Muscle of leg (tissue), 11 donors: Measurements from ENCODE around the gene SLC16A12. TPM values are rescaled to one million over a fixed set of nuclear protein-coding genes. Genes with fewer than 3 reads are reported as not detected.

ENCODE experiments used
- DNase-seq: peaks from one replicate; pipeline ENCODE4 v3.0.0; 2013
- H3K27ac ChIP-seq: one replicate; pipeline ENCODE4 v1.5.1; 2013; ENCODE audit warnings: mild to moderate bottlenecking, low read length, control low read depth
- H3K27me3 ChIP-seq: one replicate; pipeline ENCODE4 v1.6.1; 2013; ENCODE audit warnings: low read length; ENCODE audit not compliant: control insufficient read depth, insufficient read depth
- H3K36me3 ChIP-seq: one replicate; pipeline ENCODE4 v1.6.1; 2013; ENCODE audit warnings: low read length; ENCODE audit not compliant: control insufficient read depth, insufficient read depth
- H3K4me1 ChIP-seq: one replicate; pipeline ENCODE4 v1.6.1; 2013; ENCODE audit warnings: low read length; ENCODE audit not compliant: control insufficient read depth, insufficient read depth
- H3K4me3 ChIP-seq: one replicate; pipeline ENCODE4 v1.5.1; 2013; ENCODE audit warnings: low read length, control low read depth
- H3K9me3 ChIP-seq: replicated peaks from 2 replicates; pipeline ENCODE4 v1.6.1; 2013; ENCODE audit warnings: low read depth, low read length; ENCODE audit not compliant: control insufficient read depth
- WGBS: methylation state at CpG from one replicate; pipeline ENCODE4 v1.1.5; 2013; ENCODE audit warnings: missing lambda C conversion rate; ENCODE audit not compliant: insufficient coverage; 5-methylcytosine and 5-hydroxymethylcytosine counted together
- polyA plus RNA-seq, 8 donors: library from polyadenylated mRNA; unstranded; fragments of 120-200 nt; gene quantifications; one replicate each; pipeline versions ENCODE4 v1.2.1 to v1.2.3, GENCODE V29; 2013; ENCODE audit warnings: inconsistent platforms in 1 of 8, low replicate concordance in 1 of 8; ENCODE audit not compliant: insufficient read length in 8 of 8, insufficient read depth in 1 of 8
- total RNA-seq: library from RNA; stranded (reverse); fragments of 120-200 nt; gene quantifications from one replicate; pipeline ENCODE4 v1.2.4, GENCODE V29; 2013

The SLC16A12 gene
- total and polyA plus RNA-seq, 9 donors: 0.67 to 2.3 (median 1.5) TPM

DNA sequence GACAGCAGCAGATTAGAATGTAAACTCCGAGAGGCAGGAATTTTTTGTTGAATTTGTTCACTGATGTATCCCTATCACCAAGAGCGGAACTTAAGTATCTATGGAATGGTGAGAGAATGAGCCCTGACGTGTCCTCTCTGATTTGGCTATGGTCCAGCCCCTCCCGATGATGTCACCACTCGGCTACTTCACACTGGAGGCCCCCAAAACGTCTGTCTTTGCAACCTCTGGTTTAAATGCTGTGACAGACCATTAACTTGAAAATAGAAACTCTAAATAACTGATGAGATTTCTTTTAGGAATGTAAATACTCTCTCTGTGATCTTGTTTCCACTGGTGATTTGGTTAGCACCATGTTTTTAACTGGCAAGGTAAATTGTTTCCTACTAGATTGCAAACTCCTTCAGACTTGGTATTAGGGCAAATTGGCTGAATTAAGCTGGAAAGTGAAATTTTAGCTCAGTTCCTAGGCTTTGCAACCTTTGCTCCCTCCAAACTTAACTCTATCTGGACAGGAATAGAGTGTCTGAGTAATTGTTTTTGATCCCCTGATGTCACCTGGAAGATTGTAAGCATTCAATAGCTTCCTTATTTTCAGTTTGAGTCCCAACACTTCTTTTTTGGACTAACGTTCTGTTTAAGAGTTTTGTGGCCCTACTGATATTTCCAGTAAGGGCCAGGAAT, 19.1 kb downstream of the SLC16A12 start:
- Histone ChIP-seq H3K4me1 (peaks cover 10% of the 10 kb centered on the region), H3K27ac (peak overlapping the region; percentile 60), H3K36me3 (no peaks in the 10 kb centered on the region), H3K9me3 (no peaks in the 10 kb centered on the region), H3K4me3 (no peak overlapping the region), H3K27me3 (no peaks in the 10 kb centered on the region)
- DNase-seq: peak; percentile 80
- WGBS: no CpG with 5 or more reads among the region's 7 CpGs

DNA sequence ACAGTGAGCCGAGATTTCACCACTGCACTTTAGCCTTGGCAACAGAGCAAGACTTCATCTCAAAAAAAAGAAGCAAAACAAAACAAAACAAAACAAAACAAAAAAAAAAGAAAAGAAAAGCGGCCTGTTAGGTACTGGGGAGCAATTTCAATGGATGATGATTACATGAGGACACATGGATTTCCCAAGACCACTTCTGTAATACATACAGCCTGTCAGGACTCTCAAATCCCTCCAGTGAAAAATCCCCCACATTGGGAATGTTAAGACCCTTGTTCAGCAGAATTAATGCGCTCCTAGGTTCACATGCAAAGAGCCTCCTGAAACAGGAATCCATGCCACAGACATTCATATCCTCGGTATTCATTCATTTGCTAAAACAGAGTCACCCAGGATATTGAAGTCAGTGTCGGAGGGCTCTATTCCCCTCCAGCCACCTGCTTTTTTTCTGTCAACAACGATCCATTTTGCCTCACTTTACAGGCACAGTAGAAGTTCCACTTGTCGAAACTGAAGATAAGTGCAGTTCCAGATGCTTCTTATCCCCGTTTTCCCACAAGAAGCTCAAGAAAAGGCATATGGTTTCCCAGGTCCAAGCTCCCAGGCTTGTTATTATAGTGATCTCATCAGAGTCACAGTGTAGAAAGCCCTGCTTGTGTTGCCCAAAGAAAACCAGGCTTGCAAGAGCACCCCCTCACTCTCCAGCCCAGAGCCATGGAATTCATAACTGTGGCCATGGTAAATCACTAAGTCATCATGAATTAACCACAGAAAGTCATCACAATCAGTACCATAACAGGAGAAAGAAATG, 20.2 kb downstream of the SLC16A12 start:
- Histone ChIP-seq H3K27me3 (no peaks in the 10 kb centered on the region), H3K36me3 (no peaks in the 10 kb centered on the region), H3K4me3 (no peak overlapping the region), H3K9me3 (no peaks in the 10 kb centered on the region), H3K27ac (peak overlapping the region; percentile 60), H3K4me1 (peaks cover 10% of the 10 kb centered on the region)
- WGBS: 35% methylated on average over 5 of the region's 8 CpGs
- peak; percentile 57 for DNase-seq

DNA sequence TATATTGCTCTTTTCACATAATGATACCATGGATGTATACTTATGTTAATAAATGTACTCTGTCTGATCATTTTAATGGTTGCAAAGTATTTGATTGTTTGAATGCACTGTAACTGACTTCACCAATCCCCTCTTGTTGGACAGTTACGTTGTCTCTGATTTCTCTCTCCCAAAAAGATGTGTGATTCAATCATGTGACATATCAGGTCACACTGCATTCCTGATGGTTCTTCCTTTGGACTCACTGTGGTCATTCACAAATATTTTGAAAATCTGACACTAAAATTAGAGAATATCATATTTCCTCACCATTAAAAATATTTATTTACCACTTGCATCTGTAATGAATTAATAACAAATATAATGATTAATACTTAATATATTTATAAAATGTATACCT, 22.2 kb downstream of the SLC16A12 start:
- Histone ChIP-seq H3K27me3 (no peaks in the 10 kb centered on the region), H3K27ac (no peak overlapping the region), H3K4me1 (peaks cover 9% of the 10 kb centered on the region), H3K36me3 (no peaks in the 10 kb centered on the region), H3K9me3 (no peaks in the 10 kb centered on the region), H3K4me3 (no peak overlapping the region)
- WGBS: no CpG with 5 or more reads among the region's 1 CpG
- no peak for DNase-seq

DNA sequence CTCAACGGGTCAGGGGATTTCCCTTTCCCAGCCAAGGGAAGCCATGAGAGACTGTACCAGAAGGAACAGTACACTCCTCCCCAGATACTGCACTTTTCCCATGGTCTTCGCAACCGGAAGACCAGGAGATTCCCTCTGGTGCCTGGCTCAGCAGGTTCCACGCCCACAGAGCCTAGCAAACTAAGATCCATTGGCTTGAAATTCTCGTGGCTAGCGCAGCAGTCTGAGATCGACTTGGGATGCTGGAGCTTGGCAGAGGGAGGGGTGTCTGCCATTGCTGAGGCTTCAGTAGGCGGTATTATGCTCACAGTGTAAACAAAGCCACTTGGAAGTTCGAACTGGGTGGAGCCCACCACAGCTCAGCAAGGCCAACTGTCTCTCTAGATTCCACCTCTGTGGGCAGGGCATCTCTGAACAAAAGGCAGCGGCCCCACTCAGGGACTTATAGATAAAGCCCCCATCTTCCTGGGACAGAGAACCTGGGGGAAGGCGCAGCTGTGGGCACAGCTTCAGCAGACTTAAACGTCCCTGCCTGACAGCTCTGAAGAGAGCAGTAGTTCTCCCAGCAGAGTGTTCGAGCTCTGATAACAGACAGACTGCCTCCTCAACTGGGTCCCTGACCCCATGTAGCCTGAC, 29.6 kb downstream of the SLC16A12 start:
- Histone ChIP-seq H3K27me3 (no peaks in the 10 kb centered on the region), H3K27ac (no peak overlapping the region), H3K4me3 (no peak overlapping the region), H3K36me3 (no peaks in the 10 kb centered on the region), H3K4me1 (peaks cover 4% of the 10 kb centered on the region), H3K9me3 (no peaks in the 10 kb centered on the region)
- 90% methylated on average over 13 of the region's 13 CpGs for WGBS
- no peak for DNase-seq

DNA sequence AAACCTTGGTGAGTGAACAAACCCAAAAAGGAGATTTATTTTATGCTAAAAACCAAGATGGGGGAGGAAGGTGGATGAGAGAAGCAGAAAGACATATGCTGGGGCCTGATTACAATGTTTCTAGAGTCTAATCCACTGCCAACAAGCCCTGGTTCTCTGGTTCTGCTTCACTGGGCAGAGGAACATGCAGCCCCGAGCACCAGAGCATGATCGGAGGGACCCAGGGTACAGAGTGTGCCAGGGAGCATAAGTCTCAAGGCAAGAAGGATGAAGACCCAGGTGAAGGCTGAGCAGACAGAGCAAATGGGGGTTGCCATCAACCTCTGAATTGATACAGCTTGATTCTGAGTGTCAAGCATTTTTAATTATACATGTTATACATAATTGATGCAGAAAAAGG, 30.7 kb downstream of the SLC16A12 start:
- H3K27ac ChIP-seq: no peak overlapping the region
- 85% methylated on average over 2 of the region's 2 CpGs for WGBS
- H3K27me3 ChIP-seq: no peaks in the 10 kb centered on the region
- no peak for DNase-seq
- no peaks in the 10 kb centered on the region for H3K9me3 ChIP-seq
- no peak overlapping the region for H3K4me3 ChIP-seq
- H3K36me3 ChIP-seq: no peaks in the 10 kb centered on the region
- H3K4me1 ChIP-seq: peaks cover 4% of the 10 kb centered on the region

DNA sequence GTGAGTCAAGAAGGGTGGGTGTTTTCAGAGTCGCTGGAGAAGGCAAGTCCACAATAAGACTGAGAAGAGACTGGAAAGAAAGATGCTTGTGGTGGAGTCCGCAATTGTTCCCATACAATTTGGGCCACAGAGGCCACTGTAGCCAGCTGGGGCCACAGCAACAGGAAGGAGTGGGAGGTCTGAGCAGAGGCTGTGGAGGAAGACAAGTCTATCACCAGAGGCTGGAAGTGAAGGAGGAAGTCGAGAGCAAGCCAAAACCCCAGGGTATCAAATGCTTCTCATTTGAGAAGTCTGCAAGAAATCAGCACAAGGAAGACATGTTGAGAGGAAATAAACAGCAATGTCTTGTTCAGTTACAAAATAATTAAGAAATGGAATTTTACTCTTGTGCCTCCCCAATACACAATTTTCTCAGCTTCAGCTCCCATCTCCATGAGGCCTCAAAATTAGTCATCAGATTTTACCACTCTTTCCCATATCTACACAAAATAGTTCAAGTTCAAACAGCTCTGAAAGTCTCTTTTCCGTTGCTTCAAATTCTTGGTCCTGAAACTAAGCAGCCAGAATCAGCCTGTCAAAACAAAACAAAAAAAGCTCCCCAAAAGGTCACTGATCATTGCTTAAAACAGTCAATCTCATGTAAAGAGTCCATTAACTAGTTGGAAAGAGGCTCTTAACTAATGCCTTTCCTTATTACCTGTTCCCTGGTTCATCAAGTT, 31.6 kb downstream of the SLC16A12 start:
- no peak for DNase-seq
- no peaks in the 10 kb centered on the region for H3K9me3 ChIP-seq
- H3K27ac ChIP-seq: no peak overlapping the region
- H3K27me3 ChIP-seq: no peaks in the 10 kb centered on the region
- 90% methylated on average over 2 of the region's 4 CpGs for WGBS
- H3K36me3 ChIP-seq: no peaks in the 10 kb centered on the region
- peaks cover 4% of the 10 kb centered on the region for H3K4me1 ChIP-seq
- H3K4me3 ChIP-seq: no peak overlapping the region

DNA sequence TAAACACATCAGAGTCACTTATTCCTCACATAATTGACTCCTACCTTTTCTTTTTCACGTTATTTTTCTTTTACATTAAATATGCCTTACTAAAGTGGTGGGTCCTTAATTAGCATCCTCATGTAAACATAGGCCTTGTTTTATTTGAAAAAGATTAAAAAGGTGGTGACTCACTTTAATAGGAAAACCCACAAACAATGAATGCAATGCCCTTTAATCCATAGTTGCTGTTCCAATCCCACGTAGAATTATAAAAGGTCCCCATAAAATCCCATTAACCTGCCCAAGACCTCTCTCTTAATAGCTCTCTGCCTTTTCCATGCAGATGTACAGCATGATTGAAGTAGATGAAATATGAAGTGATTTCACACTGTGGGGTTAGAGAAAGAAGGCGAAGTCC, 32.2 kb downstream of the SLC16A12 start:
- WGBS: 100% methylated on average over 1 of the region's 3 CpGs

DNA sequence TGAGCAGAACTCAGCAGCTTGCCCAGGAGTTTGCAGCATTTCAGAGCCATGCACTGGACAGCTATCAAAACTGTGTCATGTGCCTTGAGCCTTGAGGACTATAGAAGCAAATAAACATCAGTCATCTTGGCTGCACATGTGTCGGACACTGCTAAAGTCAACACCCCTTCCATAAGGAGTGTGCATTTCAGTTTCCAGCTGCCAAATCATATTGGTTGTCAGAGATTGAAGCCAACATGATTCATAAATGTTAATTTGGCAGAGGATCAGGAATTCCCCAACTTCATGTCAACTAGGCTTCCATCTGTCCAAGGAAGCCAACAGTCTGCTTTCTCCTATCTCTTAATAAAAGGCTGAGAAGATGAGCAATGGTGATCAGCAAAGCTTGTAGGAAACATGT, 32.8 kb downstream of the SLC16A12 start:
- H3K4me1 ChIP-seq: peaks cover 4% of the 10 kb centered on the region
- no CpG with 5 or more reads among the region's 1 CpG for WGBS
- no peak overlapping the region for H3K27ac ChIP-seq
- no peaks in the 10 kb centered on the region for H3K36me3 ChIP-seq
- DNase-seq: peak; percentile 65
- H3K27me3 ChIP-seq: no peaks in the 10 kb centered on the region
- H3K9me3 ChIP-seq: no peaks in the 10 kb centered on the region
- no peak overlapping the region for H3K4me3 ChIP-seq

More for the DNA sequence above, 32.2 kb downstream of the SLC16A12 start:
- H3K4me1 ChIP-seq: peaks cover 4% of the 10 kb centered on the region
- no peaks in the 10 kb centered on the region for H3K36me3 ChIP-seq
- H3K9me3 ChIP-seq: no peaks in the 10 kb centered on the region
- DNase-seq: no peak
- no peaks in the 10 kb centered on the region for H3K27me3 ChIP-seq
- H3K4me3 ChIP-seq: no peak overlapping the region
- no peak overlapping the region for H3K27ac ChIP-seq

DNA sequence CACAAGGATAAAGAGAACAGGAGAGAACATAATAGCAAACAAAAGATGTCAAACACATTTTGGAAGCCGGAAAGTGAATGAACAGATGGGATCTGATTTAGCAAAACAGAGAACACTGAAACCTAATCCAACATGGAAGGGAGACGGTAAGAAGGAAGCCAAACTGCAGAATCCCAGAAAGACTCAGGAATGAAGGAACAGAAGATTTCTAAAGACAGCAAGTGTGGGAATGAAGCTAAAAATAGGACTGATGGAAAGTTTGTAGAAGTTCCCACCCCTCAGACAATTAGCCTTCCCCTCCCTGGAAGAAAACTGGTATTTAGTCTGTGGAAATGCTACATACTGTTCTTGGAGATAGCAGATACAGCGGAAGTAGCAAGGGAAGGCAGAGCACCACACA, 40.8 kb downstream of the SLC16A12 start:
- Histone ChIP-seq H3K27ac (peak overlapping the region; percentile 43), H3K9me3 (no peaks in the 10 kb centered on the region), H3K36me3 (no peaks in the 10 kb centered on the region), H3K4me1 (no peaks in the 10 kb centered on the region), H3K4me3 (no peak overlapping the region), H3K27me3 (no peaks in the 10 kb centered on the region)
- peak; percentile 80 for DNase-seq
- no CpG with 5 or more reads among the region's 3 CpGs for WGBS

DNA sequence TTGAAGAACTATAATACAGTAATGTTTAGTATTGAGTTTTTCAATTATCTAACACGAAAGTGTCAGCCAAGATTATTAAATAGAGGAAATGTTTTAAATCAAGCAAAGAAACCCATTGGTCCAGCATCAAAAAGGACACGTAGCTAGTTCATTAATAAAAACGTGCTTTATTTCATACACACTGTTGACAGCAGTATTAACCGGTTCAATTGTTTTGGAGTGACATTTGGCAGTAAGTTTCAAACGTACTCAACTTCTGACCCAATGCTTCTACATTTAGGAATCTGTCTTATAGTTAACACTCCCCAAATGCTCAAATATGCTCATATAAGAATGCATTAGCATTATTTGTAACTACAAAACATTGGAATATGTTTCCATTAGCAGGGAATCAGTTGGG, 41.3 kb downstream of the SLC16A12 start:
- no peaks in the 10 kb centered on the region for H3K9me3 ChIP-seq
- DNase-seq: no peak
- H3K27me3 ChIP-seq: no peaks in the 10 kb centered on the region
- H3K4me1 ChIP-seq: no peaks in the 10 kb centered on the region
- H3K27ac ChIP-seq: peak overlapping the region; percentile 43
- no peaks in the 10 kb centered on the region for H3K36me3 ChIP-seq
- WGBS: no CpG with 5 or more reads among the region's 5 CpGs
- no peak overlapping the region for H3K4me3 ChIP-seq
